GM23248 (cell line): ENCODE measurements around the gene FAU.

ENCODE experiments used
- EZH2 ChIP-seq: fragments of 200-600 bp; sonication (generic); IDR thresholded peaks from 2 replicates; pipeline ENCODE4 v1.6.1; 2018; ENCODE audit warnings: antibody characterized with exemption, mild to moderate bottlenecking; ENCODE audit not compliant: insufficient read depth, poor library complexity, severe bottlenecking
- EZH2phosphoT487 ChIP-seq: fragments of 200-600 bp; sonication (generic); IDR thresholded peaks from 2 replicates; pipeline ENCODE4 v1.6.1; 2018; ENCODE audit warnings: antibody characterized with exemption, moderate library complexity, mild to moderate bottlenecking, low read depth; ENCODE audit not compliant: insufficient read depth

GRCh38 chr11:65170058-65170534, 48.2 kb upstream of the FAU start, which contains the start of gene SPDYC:
- TF ChIP-seq EZH2 (no peak), EZH2phosphoT487 (no peak)
